Activated CD8-positive, alpha-beta memory T cell treated with anti-CD3 and anti-CD28 coated beads, Interleukin-2, amount 50 U/mL, for 24 hours (primary cell): ENCODE results near the gene HES4.
"Not testable (repeated sequence)": the region's sequence is repeated elsewhere in the genome, so short reads cannot be mapped to it uniquely, and the experiment has no call there.

ENCODE experiments used
- DNase-seq: peaks from one replicate; pipeline ENCODE4 v3.0.0-alpha.2; 2020; ENCODE audit errors: extremely low read depth

HES4 gene

DNA sequence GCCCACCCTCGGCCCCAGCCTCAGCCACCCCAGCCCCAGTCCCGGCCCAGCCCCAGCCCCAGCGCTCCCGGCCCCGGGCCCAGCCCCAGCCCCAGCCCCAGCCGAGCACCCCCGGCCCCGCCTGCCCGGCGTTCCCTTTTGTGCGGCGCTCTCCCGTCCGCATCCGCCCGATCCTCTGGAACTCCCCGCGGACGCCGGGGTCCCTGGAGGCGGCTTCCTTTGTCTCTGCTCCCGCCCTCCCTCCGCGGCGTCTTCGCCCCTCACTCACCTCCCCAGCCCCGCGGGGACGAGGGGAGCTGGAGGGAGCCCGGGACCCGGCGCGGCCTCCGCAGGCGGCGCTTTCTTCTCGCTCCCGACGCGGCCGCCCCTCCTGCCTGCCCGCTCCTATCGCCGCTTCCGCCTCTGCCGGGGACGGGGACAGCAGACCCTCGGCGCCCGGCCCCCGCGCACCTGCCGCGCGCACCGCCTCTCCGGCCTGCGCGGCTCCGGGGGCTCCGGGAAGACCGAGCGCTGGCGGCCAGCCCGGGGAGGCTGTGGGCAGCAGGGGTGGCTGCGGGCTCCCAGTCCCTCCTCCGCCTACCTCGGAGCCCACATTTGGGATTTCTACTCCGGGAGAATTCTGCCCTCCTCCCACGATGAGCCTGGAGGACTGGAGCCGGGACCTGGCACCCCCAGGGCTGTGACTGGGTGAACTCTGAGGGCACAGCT lies 34.0 kb upstream of the HES4 start:
- no peak for DNase-seq

DNA sequence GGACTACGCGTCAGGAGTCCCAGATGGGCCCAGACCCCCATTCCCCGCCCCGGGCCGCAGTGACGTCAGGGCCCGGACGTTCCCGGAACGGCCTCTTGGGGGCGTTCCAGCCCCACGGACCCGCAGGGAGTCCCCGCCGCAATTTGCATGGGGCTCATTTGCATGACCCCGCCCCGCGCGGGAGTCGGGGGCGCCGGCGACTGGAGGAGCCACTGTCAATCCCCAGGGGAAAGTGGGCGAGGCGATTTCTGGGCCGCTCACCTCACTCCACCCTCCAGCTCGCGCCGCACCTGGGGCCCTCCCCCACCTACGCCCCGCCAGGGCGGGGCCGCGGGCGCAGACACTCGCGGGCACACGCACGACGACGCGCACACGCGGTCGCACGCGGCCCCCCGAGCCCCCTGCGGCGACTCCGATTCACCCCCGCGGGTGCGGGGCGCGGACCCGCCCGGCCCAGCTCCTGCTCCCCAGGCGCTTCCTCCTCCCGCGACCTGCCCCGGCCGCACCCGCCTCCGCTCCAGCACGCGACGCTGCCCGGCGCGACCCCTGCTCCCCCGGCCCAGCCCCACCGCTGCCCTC lies 33.2 kb upstream of the HES4 start:
- DNase-seq: peak; percentile 57

DNA sequence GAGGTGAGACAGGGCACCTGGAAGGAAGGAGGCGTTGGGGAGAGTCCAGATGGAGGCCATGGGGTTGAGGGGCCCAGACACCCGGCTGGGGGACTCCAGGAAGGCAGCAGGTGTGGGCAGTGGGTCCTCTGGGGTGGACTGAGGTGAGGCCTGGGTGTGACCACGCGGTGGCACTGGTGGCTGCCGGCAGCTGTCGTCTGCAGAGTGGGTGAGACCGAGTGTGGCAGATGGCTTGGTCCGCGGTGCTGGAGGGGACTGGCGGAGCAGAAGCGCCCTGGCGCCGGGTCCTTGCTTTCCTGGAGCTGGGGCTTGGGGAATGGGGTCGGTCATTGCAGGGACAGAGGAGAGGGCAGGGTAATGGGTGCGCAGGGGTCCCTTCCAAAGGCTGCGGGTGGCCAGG lies 32.5 kb upstream of the HES4 start:
- DNase-seq: no peak

DNA sequence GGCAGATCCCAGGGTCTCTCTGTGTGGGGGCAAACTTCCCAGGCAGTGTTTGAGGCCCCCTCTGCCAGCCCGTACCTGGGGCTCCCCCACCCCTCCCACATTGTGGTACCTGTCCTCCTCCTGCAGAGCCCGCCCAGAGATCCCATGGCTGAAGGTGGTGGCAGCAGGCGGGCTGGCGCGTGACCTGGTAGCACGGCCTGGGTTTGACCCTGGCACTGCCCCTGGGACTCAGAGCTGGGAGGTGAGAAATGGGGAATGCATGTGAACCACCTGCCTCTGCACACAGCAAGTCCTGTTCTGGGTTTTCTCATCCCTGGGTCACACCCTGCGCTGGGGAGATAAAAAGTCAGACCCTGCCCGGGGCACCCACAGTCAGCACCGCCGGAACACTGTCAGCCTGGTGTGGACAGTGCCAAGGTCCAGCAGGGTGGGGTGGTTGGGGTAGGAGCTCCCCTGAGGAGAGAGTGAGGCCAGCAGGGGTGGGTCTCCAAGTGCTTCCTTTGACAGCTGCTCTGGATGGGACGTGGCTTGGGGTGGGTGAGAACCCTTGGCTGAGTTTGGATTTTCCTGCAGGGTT lies 31.9 kb upstream of the HES4 start:
- DNase-seq: no peak

DNA sequence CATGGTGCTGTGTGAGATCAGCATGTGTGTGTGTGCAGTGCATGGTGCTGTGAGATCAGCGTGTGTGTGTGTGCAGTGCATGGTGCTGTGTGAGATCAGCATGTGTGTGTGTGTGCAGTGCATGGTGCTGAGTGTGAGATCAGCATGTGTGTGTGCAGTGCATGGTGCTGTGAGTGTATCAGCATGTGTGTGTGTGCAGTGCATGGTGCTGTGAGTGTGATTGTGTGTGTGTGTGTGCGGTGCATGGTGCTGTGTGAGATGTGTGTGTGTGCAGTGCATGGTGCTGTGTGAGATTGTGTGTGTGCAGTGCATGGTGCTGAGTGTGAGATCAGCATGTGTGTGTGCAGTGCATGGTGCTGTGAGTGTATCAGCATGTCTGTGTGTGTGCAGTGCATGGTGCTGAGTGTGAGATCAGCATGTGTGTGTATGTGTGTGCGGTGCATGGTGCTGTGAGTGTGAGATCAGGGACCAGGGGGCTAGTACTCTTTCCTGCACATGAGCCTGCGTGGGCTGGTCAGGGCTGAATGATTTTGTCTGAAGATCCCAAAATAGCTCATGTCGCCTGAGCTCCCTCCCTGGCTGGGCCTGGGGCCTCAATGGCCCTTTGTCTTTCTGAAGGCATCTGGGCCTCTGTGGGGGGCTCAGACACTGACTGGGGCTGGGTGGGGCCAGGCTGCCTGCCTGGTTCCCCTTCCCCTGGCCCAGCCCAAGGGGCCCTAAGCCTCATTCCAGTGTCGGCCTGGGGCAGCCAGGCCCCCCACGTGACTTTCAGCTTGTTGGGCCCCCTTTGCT lies 31.2 kb upstream of the HES4 start:
- DNase-seq: not testable (repeated sequence)

DNA sequence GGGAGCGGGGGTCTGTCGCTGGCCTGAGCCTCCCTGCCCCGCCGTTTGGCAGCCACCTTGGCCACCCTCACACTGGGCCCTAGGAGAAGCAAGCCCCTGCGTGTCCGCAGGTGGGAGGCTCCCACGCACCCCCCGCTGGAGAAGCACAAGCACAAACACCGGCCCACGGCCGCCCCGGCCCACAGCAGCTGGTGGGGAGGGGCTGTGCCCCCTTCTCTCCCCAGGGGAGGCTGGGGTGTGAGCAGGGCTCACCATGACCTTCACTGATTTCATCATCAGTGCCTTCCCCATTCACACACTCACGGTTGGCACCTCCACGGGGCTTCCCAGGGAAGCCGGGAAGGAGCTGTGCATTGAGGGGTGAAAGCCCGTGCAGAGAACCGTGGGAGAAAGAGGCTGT lies 27.9 kb upstream of the HES4 start:
- no peak for DNase-seq

DNA sequence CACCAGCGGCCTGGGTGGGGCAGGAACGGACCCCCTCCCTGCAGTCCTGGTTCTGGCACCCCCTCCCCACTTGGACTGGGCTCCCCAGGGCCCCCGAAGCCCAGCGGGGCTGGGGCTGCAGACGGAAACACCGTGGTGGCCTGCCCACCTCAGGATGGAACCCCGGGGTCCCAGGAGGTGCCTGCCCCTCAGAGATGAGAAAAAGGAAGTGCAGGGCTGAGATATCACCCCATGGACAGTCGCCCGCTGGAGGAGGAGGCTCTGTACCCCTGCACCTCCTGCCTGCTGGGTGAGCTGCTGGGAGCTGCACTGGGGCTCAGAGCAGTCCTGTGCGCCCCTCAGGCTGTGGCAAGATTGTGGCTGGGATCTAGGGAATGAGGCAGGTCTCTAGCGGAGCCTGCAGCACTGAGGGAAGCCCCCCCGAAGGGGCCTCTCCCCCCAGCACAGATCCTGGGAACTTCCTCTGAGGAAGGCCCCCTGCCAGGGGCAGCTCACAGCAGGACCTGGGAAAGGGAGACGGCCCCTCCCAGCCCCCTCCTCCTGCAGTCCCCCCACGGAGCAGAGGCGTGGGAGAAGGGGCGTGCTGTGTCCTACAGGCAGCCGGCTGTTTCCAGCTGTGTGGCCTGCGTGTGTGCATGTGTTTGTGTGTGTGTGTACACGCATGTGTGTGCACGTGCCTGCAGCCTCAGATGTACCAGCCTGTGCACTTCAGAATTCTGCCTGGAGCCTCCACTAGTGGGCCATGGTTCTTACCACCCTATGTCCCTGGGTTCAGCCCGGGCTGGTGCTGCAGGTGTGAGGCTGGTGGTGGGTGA lies 26.9 kb upstream of the HES4 start:
- DNase-seq: no peak

DNA sequence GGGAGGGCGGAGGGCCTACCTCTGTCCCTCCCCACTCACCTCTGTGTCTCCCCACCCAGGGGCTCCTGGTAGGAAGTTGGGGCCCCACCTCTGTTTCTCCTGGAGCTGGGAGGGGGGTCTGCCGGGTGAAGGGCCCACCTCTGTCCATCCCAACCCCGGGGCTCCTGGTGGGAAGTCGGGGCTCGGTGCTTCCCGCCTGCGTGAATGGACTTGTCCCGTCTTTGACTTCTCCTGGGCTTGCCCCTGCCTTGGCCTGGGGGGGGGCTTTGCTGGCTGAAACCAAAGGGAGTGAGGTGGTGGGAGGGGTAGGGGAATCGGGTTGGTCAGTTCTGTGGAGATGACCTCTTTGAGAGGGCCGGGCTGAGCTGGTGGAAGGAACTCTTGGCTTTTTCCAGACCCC lies 25.8 kb upstream of the HES4 start:
- DNase-seq: no peak

DNA sequence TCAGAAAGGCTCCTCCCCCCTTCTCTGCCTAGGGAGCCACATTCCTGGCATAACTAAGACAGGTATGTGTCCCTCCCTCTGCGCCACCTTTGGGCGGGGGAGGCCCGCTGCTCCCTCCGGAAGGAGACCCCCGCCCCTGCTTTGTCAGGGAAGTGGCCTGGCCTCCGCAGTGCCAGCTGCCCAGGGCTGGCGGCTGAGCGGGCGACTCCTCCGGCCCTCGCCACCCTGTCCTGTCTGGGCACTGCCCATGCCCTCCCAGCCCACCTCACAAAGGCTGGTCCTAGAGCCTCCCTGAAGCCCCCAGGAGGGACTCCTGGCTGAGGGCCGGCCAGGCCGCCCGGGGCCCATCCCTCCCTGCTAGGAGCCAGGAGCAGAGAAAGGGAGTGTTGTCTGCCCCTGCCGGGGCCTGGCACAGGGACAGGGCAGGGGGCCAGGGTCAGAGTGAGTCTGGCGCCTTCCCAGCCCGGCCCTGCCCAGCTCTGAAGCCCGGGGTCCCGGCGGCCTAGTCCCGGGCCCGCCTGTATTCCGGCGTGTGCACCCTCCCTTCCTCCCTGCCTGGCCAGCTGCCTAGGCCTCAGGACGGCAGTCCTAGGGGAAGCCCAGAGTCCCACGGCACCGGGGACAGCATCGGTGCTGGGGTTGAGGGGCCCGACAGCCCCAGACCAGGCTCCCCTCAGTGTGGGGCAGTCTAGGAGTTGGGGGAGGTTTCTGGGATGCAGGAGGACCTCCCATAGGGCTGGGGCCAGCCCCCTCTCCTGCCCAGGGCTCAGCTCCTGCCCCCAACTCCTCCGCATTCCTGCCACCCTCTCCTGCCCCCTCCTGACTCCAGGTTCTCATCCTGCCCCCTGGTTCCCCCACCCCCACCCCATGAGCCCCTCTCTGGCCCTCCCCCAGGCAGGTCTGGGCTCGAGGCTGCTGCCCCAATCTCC lies 25.1 kb upstream of the HES4 start:
- no peak for DNase-seq

DNA sequence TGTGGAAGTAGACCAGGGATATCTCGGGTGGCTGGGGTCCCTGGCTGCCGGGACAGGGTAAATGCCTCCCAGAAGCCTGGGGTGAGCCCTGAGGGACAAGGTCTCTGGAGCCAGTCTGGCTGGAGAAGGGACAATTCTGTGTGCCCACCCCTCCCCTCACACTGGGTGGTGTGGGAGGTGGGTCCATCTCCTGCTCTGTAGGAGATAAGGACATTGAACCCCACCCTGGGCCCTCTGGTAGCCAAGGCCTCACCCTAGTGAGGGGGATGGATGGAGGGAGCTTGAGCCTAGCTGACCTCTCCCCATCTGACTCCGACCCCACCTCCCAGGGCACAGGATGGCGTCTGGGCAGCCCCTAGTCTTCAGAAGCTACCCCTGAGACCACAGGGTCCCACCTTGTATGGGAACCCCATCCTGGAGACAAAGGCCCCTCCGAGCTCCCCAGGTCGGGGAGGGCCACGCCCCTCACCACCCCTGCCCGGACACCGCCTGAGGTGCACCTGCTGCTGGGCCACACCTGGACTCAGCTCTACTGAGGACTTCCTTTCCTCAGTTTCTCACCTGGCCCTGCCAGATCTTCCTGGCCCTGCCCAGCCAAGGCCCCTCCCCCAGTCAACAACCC lies 24.4 kb upstream of the HES4 start:
- no peak for DNase-seq

DNA sequence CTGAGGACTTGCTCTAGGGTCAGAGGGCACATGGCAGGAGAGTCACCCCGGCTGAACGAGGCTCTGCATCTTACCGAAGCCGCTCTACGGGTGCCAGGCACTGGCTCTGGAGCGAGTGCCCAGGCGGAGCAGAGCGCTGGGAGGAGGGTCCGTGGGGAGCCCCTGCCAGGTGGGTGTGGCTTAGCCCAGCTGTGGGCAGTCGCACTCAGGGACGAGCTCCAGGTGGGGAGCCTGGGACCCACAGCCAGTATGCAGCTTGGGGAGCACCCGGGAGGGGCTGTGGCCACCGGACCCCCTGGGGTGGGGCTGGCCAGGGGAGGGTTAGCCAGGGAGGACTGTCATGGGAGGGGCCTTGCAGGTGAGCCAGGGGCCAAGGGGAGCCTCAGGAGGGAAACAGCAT lies 23.8 kb upstream of the HES4 start:
- no peak for DNase-seq

DNA sequence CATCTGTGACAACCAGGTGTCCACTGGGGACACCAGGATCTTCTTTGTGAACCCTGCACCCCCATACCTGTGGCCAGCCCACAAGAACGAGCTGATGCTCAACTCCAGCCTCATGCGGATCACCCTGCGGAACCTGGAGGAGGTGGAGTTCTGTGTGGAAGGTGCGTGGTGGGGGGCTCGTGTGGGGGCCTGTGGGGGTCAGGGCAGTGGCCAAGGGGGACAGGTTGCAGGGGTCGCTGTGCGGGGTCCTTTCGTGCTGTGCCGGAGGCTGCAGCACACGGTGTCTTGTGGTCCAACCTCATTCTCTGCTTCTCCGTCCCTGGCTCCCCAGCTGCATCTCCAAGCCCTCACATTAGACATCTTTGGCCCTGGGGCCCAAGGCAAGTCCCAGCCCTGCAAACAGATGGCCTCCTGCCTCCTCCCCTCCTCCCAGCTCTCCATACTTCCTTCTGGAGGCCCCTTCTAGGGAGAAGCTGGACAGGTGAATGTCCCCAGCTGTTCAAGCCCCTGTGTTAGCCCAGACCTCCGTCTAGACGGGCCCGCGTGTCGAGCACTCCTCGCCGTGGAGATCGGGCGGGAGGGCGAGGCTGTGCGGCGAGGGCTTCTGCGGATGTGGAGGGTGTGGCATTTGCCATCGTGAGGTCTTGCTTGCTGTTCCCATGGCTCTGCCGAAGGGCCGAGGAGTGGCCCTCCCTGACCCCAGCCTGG lies 22.6 kb upstream of the HES4 start:
- no peak for DNase-seq

DNA sequence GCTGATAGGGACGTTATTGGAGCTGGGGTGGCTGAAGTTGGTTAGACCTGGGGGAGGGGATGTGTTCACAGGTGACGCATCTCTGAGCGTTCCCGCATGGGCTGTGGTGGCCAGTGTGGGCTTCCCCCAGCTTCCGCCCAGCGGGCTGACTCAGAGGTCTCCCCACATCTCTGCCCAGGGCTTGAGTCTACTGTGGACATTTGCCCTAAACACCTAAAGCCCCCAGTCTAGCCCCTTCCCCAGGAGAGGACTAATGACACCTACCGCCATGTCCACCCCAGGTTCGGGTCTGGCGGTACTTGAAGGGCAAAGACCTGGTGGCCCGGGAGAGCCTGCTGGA lies 22.0 kb upstream of the HES4 start:
- no peak for DNase-seq

DNA sequence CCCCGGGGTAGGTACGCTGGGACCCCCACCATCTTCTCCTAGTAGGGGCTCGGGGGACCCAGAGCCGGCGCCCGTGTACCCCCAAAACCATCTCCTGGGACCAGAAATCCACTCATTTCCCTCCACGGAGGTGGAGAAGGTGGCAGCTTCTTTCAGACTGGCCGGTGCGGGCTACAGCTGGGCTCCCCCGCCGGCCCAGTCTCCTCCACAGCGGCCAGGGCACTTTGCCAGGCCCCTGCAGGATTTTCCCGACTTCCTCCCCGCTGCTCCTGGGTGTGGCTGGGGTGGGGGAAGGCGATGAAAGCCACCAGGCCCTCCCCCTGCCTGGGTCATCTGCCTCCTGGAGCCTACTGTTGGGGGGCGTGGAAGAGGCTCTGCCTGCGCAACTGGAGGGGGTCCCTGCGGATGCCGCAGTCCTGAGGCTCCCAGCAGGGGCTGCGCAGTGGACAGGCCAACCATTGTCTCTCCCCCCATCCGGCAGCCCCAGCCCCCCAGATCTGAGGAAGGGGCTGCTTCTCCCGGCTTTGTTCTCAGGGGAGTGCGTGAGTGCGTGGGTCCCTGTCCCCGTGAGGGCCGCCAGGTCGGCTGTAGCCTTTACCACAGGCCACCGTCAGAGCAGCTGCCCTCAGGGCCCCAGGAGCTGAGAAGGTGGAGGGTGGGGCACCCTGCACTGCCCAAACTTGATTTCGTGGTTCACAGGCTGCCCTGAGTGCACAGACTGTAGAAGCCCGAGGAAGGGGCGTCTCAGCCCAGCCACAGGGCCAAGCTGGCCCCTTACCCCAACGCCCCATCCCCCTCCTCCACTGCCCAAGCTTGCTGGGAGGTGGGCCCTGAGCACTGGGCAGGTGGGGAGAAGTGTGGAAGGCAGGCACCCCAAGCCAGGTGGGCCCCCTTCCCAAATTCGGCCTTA lies 21.4 kb upstream of the HES4 start:
- DNase-seq: no peak

DNA sequence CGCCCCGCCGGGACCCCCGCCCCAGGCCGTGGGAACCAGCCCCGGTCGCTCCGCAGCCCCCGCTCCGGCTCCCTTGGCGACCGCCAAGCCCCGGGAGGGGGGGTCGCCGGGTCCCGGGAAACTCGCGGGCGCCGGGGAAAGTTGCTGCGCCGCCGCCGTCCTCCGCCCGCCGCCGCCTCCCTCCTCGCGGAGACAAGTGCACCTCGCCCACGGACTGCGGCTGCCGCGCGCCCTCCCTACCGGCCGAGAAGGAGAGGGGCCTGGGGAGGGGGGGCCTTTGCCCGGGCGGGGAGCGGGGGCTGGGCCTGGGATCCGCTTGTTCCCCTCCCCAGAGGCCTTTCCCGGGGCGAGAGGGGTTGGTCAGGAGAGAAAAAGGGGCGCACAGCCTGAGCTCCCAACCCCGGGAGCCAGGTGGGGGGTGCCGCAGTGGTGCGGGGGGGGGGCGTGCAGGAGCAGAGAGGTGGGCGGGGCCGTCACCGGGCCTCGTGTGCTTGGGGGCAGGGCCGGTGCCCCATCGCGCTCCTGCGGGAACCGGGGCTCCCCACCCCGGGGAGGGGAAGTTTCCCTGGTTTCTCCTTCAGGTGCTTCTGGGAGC lies 20.6 kb upstream of the HES4 start:
- DNase-seq: no peak

DNA sequence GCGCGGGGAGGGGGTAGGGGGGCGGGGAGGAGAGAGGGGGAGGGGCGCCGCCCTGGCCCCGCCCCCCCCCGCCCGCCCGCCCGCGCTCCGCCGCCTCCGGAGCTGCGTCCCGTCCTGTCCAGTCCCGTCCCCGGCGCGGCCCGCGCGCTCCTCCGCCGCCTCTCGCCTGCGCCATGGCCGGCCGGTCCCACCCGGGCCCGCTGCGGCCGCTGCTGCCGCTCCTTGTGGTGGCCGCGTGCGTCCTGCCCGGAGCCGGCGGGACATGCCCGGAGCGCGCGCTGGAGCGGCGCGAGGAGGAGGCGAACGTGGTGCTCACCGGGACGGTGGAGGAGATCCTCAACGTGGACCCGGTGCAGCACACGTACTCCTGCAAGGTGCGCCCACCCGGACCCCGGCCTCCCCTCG lies 20.1 kb upstream of the HES4 start, which contains the start of gene AGRN:
Gene AGRN, plus strand, starts transcription at position 121 of the 405 bp plus-strand sequence. Its CDS starts 53 bp downstream, at position 174.
- no peak for DNase-seq

DNA sequence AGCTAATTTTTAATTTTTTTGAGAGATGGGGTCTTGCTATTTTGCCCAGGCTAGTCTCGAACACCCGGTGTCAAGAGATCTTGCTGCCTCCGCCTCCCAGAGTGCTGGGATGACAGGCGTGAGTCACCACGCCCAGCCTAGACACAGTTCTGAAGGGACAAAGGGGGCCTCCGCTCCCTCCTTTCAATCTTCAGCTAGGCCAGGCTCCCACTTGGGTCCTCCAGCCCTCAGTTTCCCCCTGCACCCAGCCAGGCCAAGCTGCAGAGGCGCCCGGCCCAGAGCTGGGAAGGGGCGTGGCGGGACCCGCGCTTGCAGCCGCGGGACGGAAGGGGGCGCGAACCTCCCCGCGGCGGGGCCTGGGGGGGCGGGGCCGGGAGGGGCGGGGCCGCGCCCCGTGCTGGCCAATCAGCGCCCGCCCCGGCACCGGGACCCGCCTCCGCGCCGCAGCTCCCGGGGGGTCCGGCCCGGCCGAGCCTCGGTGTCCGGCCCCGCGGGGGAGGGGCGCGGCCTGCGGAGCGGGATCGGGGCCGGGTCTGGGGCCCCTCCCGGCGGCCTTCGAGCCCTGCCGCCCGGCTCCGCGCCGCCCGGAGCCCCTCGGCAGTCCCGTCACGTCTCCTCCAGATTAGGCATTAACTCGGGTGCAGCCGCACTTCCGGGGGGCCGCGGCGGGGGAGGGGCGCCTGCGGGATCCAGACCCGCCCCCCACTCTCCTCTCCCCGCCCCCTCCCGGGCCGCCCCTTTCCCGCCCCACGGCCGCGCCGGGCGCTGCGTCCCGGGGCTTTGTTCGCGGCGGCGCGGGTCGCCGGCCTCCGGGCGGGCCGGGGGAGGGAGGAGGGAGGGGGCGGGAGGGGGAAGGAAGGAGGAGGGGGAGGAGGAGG lies 19.5 kb upstream of the HES4 start:
- DNase-seq: peak; percentile 30
